ENCODE measurements around the gene CBR4. TPM values are rescaled to one million over a fixed set of nuclear protein-coding genes. Genes with fewer than 3 reads are reported as not detected.

CBR4 gene
- total RNA-seq = 21.3 TPM
- long read RNA-seq, transcript CBR4-201 (5 exons, 3,443 nt) = major isoform, 17 of 29 reads
- long read RNA-seq, partial matches to known transcripts = 1 of 29 reads
- long read RNA-seq, other reads (novel, unspliced or antisense) = 11 of 29 reads

- intact Hi-C loops (cut with micrococcal nuclease) = loop anchor here (5.0 kb wide), 1 partner anchor 617 kb away; no protein-coding TSS in a partner anchor
- DNase-seq (peak; percentile 99), ATAC-seq (peak; percentile 99)
Observed at GRCh38 chr4:169010125-169011023, at the start of gene CBR4. Gene CBR4, minus strand, starts transcription at chr4:169010255. Its CDS starts 166 bp downstream, at chr4:169010089.

GRCh38 chr4:169059306-169060211, 49.5 kb upstream of the CBR4 start:
- intact Hi-C loops (cut with micrococcal nuclease) = no loop called here
- ATAC-seq = peak; percentile 76
- DNase-seq = peak; percentile 43

GRCh38 chr4:169058312-169058711, 48.3 kb upstream of the CBR4 start:
- intact Hi-C loops (cut with micrococcal nuclease) = no loop called here
- ATAC-seq = peak; percentile 52
- DNase-seq = peak; percentile 55

DNA sequence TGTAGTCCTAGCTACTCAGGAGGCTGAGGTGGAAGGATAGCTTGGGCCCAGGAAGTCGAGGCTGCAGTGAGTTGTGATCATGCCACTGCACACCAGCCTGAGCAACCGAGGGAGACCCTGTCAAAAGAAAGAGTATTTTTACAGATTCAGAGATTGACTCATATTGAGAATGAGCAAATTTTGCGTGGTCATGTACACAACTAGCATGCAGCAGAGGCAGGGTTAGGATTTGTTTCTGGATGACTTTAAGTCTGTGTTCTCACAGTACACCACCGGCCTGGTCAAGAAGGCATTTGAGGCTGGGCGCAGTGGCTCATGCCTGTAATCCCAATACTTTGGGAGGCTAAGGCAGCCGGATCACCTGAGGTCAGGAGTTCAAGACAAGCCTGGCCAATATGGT, 44.8 kb upstream of the CBR4 start:
- ATAC-seq (no peak), DNase-seq (no peak)
- intact Hi-C loops (cut with micrococcal nuclease) = no loop called here

DNA sequence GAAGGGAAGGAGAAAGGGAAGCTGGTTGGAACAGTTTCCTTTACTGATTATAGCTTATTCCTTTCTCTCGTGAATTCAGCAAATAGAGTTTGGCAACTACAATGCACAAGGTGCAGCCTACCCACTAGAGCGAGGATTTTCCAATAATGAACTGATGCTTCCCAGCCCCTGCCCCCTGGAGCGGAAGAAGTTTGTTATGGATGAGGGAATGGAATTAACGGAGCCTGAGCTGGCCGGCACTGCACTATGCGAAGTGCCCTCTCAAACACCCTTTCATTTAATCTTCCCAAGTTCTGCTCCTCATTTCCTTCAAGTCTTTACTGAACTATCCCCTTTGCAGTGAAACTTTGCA, 42.5 kb upstream of the CBR4 start:
- DNase-seq = no peak
- ATAC-seq = no peak
- intact Hi-C loops (cut with micrococcal nuclease) = no loop called here

DNA sequence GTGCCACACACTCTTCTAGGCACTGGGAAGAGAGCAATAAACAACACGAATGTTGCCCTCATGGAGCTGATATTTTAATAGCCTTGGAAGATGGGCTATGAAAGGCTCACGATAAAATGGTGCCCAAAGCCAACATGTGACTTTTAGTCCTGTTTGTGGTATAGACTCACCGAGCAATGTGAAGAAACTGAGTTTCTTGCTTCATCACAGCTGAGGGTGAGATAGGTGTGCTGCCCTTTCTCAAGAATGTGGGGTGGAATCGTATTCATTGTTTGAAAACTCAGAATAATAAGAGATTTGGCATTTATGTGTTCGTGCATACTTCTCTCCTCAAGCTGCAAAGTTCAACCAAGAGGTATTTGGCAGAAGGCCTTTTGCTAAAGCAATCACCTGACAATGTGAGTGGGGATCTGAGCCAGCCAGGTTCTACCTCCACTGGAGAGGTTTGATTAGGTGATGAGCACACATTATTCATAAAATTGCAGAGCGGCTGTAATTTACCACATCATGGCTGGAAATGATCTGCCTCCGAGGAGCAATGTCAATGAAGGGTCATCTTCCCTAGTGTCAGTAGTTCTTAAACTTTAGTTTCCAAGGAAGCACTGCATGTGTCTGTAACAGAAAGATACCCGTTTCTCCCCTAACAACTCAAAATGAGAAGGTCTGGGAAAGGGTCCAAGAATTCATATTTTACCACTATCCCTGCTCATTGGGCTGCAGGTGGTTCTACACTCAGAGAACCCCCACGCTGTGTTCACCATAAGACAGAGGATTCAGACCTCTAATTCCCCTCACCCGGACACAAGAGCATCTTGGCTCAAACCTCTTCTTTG, 41.9 kb upstream of the CBR4 start:
- no peak for ATAC-seq
- intact Hi-C loops (cut with micrococcal nuclease) = no loop called here
- DNase-seq = no peak

- DNase-seq (no peak), ATAC-seq (no peak)
- intact Hi-C loops (cut with micrococcal nuclease) = no loop called here
Observed at GRCh38 chr4:169050881-169051760, 41.1 kb upstream of the CBR4 start.

DNA sequence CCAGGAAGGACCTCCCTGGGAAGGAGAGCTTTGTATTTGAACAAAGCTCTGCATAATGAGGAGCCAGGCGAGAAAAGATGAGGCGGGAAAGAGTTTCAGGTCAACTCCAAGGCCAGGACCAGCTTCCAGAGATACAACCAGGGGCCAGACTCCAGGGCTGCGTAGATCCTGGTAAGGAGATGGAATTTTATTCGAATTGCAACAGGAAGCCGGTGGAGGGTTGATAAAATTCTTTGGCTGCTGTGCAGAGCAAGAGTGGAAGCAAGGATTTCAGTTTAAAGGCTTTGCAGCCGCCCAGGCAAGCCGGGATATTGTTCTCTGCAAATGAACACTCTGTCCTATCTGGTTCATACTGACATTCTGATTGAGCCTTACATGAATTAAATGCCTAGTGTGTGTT, 40.2 kb upstream of the CBR4 start:
- ATAC-seq = peak; percentile 84
- peak; percentile 45 for DNase-seq
- intact Hi-C loops (cut with micrococcal nuclease) = no loop called here

DNA sequence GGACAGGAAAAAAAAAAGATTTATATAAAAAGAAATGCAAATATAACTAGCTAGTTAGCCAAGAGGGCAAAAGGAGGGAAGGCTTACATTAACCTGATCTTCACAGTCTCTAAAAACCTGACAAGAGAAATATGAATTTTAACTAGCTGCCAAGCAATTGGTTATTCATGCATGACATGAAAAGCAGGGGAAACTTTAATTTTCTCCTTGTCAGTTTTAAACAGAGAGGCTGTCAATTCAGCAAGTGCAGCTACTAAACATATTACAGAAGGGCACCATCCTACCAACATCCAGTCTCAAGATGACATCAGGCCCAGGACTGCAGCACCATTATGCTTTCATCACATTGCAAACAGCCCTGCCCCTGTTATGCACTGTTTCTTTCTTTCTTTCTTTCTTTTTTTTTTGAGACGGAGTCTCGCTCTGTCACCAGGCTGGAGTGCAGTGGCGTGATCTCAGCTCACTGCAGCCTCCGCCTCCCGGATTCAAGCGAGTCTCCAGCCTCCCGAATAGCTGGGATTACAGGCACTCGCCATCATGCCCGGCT, 38.9 kb upstream of the CBR4 start:
- DNase-seq = no peak
- intact Hi-C loops (cut with micrococcal nuclease) = no loop called here
- no peak for ATAC-seq

GRCh38 chr4:169047956-169048355, 37.9 kb upstream of the CBR4 start:
- ATAC-seq (peak; percentile 45), DNase-seq (no peak)
- intact Hi-C loops (cut with micrococcal nuclease) = no loop called here

- peak; percentile 47 for ATAC-seq
- intact Hi-C loops (cut with micrococcal nuclease) = no loop called here
Observed at GRCh38 chr4:169045862-169046584, 36.0 kb upstream of the CBR4 start.

GRCh38 chr4:169044714-169045447, 34.8 kb upstream of the CBR4 start:
- intact Hi-C loops (cut with micrococcal nuclease) = no loop called here
- ATAC-seq = no peak
- no peak for DNase-seq

More at GRCh38 chr4:169045862-169046584, 36.0 kb upstream of the CBR4 start:
- no peak for DNase-seq

- ATAC-seq = no peak
- intact Hi-C loops (cut with micrococcal nuclease) = no loop called here
- DNase-seq = no peak
Observed at GRCh38 chr4:169042608-169043007, 32.6 kb upstream of the CBR4 start.

GRCh38 chr4:169040559-169041261, 30.7 kb upstream of the CBR4 start:
- no peak for ATAC-seq
- no peak for DNase-seq
- intact Hi-C loops (cut with micrococcal nuclease) = no loop called here

DNA sequence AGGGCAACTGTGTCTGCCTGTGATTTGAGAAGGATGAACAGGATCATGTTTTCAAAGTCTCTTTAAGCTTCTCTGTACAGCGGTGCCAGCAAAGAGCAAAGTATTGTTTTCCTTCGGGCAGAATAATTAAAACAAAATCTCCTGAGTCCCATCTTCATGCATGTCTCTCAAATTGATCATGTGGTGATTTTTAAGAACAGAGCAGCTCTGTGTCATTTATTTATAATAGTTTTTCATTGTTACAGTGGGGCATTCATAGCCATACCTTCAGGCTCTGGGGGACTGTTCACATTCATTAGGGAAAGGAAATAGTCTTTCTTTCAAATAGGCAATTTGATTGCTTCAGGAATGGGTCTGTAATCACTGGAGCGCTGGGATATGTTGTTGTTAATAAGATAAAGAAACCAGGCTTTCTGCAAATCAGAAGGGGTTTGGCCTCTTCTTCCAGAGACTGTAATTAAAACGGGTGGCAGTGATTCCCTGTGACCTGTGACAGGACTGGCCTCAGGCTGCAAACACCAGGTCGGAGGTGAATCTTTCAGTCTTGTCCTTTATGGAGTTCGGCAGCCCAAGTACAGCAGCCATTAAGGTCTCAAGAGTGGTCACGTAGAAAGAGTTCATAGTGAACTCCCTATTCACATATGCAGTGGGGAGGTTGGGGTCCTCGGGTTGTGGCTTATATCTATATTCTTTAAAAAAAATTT, 29.3 kb upstream of the CBR4 start:
- no peak for DNase-seq
- intact Hi-C loops (cut with micrococcal nuclease) = no loop called here
- ATAC-seq = no peak
